ENCODE data around the gene SWSAP1. TPM values are rescaled to one million over a fixed set of nuclear protein-coding genes. Genes with fewer than 3 reads are reported as not detected.

The SWSAP1 gene
- total and polyA plus RNA-seq, 2 of the 8 experiments (the other 6 are each of a cell fraction or from before 2014, with no cell fraction given) = 3.1 to 5.2 TPM

GRCh38 chr19:11378319-11379189 is 4.1 kb downstream of the SWSAP1 start (continued):
- no peak for TF ChIP-seq TBP (IDR thresholded peaks at IDR 0.05; ENCODE audit: low read depth, low read length)
- TF ChIP-seq CHD1 (IDR thresholded peaks at IDR 0.05; ENCODE audit: low read depth, low read length) = no peak
- no peak for TF ChIP-seq CEBPB (IDR thresholded peaks at IDR 0.05; ENCODE audit: low read depth, low read length)
- TF ChIP-seq CBX8 (IDR thresholded peaks at IDR 0.05; ENCODE audit: borderline replicate concordance, low read depth, low read length) = no peak
- TF ChIP-seq HDAC2 (IDR thresholded peaks at IDR 0.05; ENCODE audit: borderline replicate concordance in 1 of 2, low read depth in 2 of 2, low read length in 2 of 2) = no peak
- no peak for TF ChIP-seq HDAC6 (IDR thresholded peaks at IDR 0.05; ENCODE audit: low read depth, low read length)
- TF ChIP-seq CHD2 (IDR thresholded peaks at IDR 0.05; ENCODE audit: low read length) = no peak
- no peak for TF ChIP-seq EZH2 (IDR thresholded peaks at IDR 0.05; ENCODE audit: low read depth, low read length, severe bottlenecking)
- TF ChIP-seq EGR1 (IDR thresholded peaks at IDR 0.05; ENCODE audit: borderline replicate concordance, low read depth, low read length) = no peak
- no peak for TF ChIP-seq SIX5 (IDR thresholded peaks at IDR 0.05; ENCODE audit: low read depth, low read length)
- 0 out of 2 replicates have a peak, but pooled peaks have one; percentile 3 for TF ChIP-seq POLR2AphosphoS5 (IDR thresholded peaks at IDR 0.05; ENCODE audit: low read depth, low read length)
- no peak for TF ChIP-seq KDM4A (IDR thresholded peaks at IDR 0.05; ENCODE audit: low read depth, low read length, severe bottlenecking)
